ENCODE measurements around the gene APMAP.
"Not testable (repeated sequence)": the region's sequence is repeated elsewhere in the genome, so short reads cannot be mapped to it uniquely, and the experiment has no call there.

APMAP gene

GRCh38 chr20:24935140-24935539 is 57.4 kb downstream of the APMAP start:
- no peaks in the 10 kb centered on the region for H3K36me3 Mint-ChIP-seq
- H3K4me1 Mint-ChIP-seq, result no peaks in the 10 kb centered on the region
- no peaks in the 10 kb centered on the region for H3K9me3 Mint-ChIP-seq
- peaks cover 17% of the 10 kb centered on the region for H3K27me3 Mint-ChIP-seq
- no peak overlapping the region for H3K27ac Mint-ChIP-seq
- H3K4me3 Mint-ChIP-seq, result no peak overlapping the region
- no peak for ATAC-seq

GRCh38 chr20:24934716-24935115 is 57.8 kb downstream of the APMAP start:
- Mint-ChIP-seq H3K27me3 (peaks cover 17% of the 10 kb centered on the region), H3K4me3 (no peak overlapping the region), H3K9me3 (no peaks in the 10 kb centered on the region), H3K4me1 (no peaks in the 10 kb centered on the region), H3K36me3 (no peaks in the 10 kb centered on the region), H3K27ac (no peak overlapping the region)
- no peak for ATAC-seq

GRCh38 chr20:24934101-24934661 is 58.4 kb downstream of the APMAP start:
- H3K4me1 Mint-ChIP-seq, result no peaks in the 10 kb centered on the region
- H3K36me3 Mint-ChIP-seq, result no peaks in the 10 kb centered on the region
- peaks cover 17% of the 10 kb centered on the region for H3K27me3 Mint-ChIP-seq
- H3K9me3 Mint-ChIP-seq, result no peaks in the 10 kb centered on the region
- H3K27ac Mint-ChIP-seq, result no peak overlapping the region
- ATAC-seq, result no peak
- no peak overlapping the region for H3K4me3 Mint-ChIP-seq

- Mint-ChIP-seq H3K27ac (no peak overlapping the region), H3K27me3 (peaks cover 17% of the 10 kb centered on the region), H3K4me3 (no peak overlapping the region), H3K4me1 (no peaks in the 10 kb centered on the region), H3K9me3 (no peaks in the 10 kb centered on the region), H3K36me3 (no peaks in the 10 kb centered on the region)
- ATAC-seq, result peak; percentile 16
These were observed 59.2 kb downstream of the APMAP start for GRCh38 chr20:24933266-24933908.

- ATAC-seq, H3K4me1 Mint-ChIP-seq, H3K36me3 Mint-ChIP-seq: not testable (repeated sequence)
These were observed 60.7 kb downstream of the APMAP start for GRCh38 chr20:24931893-24932292.

GRCh38 chr20:24930724-24931688 is 61.5 kb downstream of the APMAP start:
- peaks cover 10% of the 10 kb centered on the region for H3K27me3 Mint-ChIP-seq
- not testable (repeated sequence) for H3K36me3 Mint-ChIP-seq, H3K27ac Mint-ChIP-seq, ATAC-seq, H3K4me3 Mint-ChIP-seq, H3K9me3 Mint-ChIP-seq, H3K4me1 Mint-ChIP-seq

More at GRCh38 chr20:24931893-24932292, 60.7 kb downstream of the APMAP start:
- H3K27ac Mint-ChIP-seq, H3K9me3 Mint-ChIP-seq, H3K4me3 Mint-ChIP-seq: not testable (repeated sequence)
- peaks cover 17% of the 10 kb centered on the region for H3K27me3 Mint-ChIP-seq

GRCh38 chr20:24929867-24930723 is 62.5 kb downstream of the APMAP start:
- H3K27ac Mint-ChIP-seq, H3K4me3 Mint-ChIP-seq, H3K4me1 Mint-ChIP-seq, ATAC-seq, H3K27me3 Mint-ChIP-seq, H3K9me3 Mint-ChIP-seq, H3K36me3 Mint-ChIP-seq: not testable (repeated sequence)

GRCh38 chr20:24929259-24929658 is 63.3 kb downstream of the APMAP start:
- ATAC-seq, H3K4me1 Mint-ChIP-seq, H3K9me3 Mint-ChIP-seq, H3K4me3 Mint-ChIP-seq, H3K36me3 Mint-ChIP-seq, H3K27me3 Mint-ChIP-seq, H3K27ac Mint-ChIP-seq: not testable (repeated sequence)

GRCh38 chr20:24920706-24921105 is 71.8 kb downstream of the APMAP start:
- H3K27ac Mint-ChIP-seq, H3K4me3 Mint-ChIP-seq, ATAC-seq, H3K36me3 Mint-ChIP-seq, H3K9me3 Mint-ChIP-seq, H3K4me1 Mint-ChIP-seq: not testable (repeated sequence)
- H3K27me3 Mint-ChIP-seq, result peaks cover 51% of the 10 kb centered on the region

- not testable (repeated sequence) for H3K4me1 Mint-ChIP-seq, H3K4me3 Mint-ChIP-seq, H3K27ac Mint-ChIP-seq, H3K9me3 Mint-ChIP-seq, H3K36me3 Mint-ChIP-seq, ATAC-seq
- peaks cover 51% of the 10 kb centered on the region for H3K27me3 Mint-ChIP-seq
These were observed 72.9 kb downstream of the APMAP start for GRCh38 chr20:24919665-24920064.

GRCh38 chr20:24918579-24919566 is 73.7 kb downstream of the APMAP start:
- Mint-ChIP-seq H3K27me3 (peaks cover 51% of the 10 kb centered on the region), H3K36me3 (peaks cover 5% of the 10 kb centered on the region), H3K27ac (no peak overlapping the region), H3K9me3 (no peaks in the 10 kb centered on the region), H3K4me3 (no peak overlapping the region), H3K4me1 (no peaks in the 10 kb centered on the region)
- ATAC-seq, result no peak

GRCh38 chr20:24917797-24918578 is 74.6 kb downstream of the APMAP start:
- Mint-ChIP-seq H3K9me3 (no peaks in the 10 kb centered on the region), H3K4me3 (no peak overlapping the region), H3K4me1 (no peaks in the 10 kb centered on the region), H3K27ac (no peak overlapping the region), H3K27me3 (peaks cover 55% of the 10 kb centered on the region), H3K36me3 (peaks cover 5% of the 10 kb centered on the region)
- ATAC-seq, result peak; percentile 67

GRCh38 chr20:24917056-24917455 is 75.5 kb downstream of the APMAP start:
- Mint-ChIP-seq H3K27ac (no peak overlapping the region), H3K27me3 (peaks cover 61% of the 10 kb centered on the region), H3K4me3 (no peak overlapping the region), H3K9me3 (no peaks in the 10 kb centered on the region), H3K4me1 (no peaks in the 10 kb centered on the region), H3K36me3 (peaks cover 5% of the 10 kb centered on the region)
- ATAC-seq, result no peak

All from stimulated activated memory B cell treated with anti-CD40 and anti-IgM and Interleukin-4, amounts not matched to agents 10 μg/mL and 1 μg/mL and 100 μg/mL, for 72 hours (primary cell).